HG03060 (cell line): ENCODE data around the gene INPP5J.
"Not testable (repeated sequence)": the region's sequence is repeated elsewhere in the genome, so short reads cannot be mapped to it uniquely, and the experiment has no call there.

ENCODE experiments used
- ATAC-seq: cut with Tn5 transposase; IDR thresholded peaks from one replicate; pipeline ENCODE4 v1.9.1; 2021; ENCODE audit warnings: low read depth, moderate number of reproducible peaks; ENCODE audit not compliant: unreplicated experiment

The INPP5J gene

DNA sequence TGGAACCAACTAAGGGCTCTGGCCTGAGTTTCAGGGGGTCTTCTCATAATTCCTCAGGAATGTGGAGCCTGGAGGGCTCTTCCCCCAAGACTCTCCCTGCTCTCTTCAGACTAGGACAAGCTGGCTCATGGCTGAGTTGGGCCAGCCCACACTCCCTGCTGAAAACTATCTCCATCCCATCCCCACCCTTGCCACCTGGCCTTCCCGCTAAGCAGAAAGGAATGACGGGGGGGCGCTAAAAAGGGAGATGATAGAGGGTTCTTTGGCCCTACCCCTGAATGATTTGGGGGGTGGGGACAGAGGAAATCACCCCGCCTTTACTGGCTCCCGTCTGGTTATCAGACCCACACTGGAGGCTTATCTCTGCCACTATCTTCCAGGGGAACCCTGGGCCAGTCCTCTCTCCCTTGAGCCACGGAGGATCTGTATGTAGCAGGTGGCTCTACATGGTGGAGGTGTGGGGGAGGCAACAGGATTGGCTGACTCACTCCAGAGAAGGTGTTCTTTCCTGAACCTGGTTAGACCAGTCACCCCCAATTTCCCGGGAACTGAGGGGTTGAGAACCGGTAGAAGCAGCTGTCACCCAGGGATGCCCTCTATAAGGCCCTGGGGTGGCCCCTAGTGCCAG is 35.9 kb upstream of the INPP5J start:
- ATAC-seq: no peak

DNA sequence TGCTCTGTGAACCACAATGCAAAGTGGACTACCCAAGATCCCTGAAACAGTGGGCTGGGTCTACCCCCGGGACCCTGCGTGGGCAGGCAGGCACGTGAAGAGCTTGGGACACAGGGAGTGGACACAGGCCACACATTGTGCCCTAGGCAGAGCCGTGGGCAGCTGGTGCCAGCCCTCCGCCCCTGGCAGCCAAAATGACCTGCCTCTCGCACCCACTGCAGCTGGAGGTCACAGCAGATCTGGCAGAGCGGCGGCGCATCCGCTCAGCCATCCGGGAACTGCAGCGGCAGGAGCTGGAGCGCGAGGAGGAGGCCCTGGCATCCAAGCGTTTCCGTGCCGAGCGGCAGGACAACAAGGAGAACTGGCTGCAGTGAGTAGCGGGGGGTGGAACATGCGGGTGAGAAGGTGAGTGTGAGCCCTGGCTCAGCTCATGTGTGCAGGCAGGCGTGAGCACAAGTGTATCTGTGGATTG is 35.0 kb upstream of the INPP5J start:
- no peak for ATAC-seq

DNA sequence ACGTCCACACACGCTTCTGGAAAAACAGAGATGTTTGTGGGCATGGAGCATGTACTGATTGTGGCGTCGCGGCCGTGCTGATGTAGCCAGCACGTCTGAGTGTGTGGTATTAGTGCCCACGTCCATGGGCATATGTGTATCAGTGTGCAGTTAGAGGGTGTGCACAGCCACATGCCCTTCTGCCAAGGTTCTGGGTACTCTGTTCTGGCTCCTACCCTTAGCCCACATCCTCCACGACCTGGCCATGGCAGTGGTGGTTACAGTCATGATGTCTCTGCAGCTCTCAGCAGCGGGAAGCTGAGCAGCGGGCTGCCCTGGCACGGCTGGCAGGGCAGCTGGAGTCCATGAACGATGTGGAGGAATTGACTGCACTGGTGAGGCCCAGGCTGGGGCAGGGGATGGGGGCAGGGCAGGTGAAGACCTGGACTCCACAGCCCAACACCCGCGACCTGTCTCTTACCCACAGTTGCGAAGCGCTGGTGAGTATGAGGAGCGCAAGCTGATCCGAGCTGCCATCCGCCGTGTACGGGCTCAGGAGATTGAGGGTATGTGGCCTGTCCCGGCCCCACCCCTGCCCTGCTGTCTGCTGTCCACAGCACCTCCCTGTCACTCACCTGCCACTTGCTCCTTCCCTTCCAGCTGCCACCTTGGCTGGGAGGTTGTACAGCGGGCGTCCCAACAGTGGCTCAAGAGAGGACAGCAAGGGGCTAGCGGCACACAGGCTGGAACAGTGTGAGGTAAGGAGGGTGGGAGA is 34.4 kb upstream of the INPP5J start:
- no peak for ATAC-seq

DNA sequence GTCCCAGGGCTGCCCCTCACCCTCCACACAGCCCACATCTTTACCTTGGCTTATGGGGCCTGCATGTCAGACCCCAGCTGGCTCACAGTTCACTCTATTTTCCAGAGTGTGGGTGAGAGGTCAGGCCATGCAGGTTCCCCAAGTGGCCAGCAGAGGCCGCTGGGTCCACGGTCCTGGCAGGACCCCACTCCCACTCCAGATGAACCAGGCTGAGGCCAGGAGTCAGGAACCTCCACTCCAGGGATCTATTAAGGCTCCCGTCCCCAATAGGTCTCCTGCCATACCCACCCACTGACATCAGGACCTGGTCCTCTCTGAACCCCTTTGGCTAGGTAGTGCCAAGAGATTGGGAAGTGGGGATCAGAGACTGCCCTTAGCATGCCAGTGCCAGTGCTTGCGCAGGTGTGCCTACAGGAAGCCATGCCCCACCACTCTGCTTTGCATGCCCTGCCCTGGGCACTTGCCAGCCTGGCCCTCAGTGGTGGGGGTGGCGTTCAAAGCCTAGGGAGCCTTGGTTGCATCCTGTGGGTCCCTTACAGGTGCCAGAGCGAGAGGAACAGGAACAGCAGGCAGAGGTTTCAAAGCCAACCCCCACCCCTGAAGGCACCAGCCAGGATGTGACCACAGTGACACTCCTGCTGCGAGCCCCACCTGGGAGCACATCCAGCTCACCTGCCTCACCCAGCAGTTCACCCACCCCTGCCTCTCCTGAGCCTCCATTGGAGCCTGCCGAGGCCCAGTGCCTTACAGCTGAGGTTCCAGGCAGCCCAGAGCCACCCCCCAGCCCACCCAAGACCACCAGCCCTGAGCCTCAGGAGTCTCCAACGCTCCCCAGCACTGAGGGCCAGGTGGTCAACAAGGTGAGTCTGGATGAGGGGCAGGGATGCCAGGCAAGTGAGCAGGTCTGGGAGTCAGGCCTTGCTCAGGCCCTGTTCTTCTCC is 33.3 kb upstream of the INPP5J start:
- no peak for ATAC-seq

DNA sequence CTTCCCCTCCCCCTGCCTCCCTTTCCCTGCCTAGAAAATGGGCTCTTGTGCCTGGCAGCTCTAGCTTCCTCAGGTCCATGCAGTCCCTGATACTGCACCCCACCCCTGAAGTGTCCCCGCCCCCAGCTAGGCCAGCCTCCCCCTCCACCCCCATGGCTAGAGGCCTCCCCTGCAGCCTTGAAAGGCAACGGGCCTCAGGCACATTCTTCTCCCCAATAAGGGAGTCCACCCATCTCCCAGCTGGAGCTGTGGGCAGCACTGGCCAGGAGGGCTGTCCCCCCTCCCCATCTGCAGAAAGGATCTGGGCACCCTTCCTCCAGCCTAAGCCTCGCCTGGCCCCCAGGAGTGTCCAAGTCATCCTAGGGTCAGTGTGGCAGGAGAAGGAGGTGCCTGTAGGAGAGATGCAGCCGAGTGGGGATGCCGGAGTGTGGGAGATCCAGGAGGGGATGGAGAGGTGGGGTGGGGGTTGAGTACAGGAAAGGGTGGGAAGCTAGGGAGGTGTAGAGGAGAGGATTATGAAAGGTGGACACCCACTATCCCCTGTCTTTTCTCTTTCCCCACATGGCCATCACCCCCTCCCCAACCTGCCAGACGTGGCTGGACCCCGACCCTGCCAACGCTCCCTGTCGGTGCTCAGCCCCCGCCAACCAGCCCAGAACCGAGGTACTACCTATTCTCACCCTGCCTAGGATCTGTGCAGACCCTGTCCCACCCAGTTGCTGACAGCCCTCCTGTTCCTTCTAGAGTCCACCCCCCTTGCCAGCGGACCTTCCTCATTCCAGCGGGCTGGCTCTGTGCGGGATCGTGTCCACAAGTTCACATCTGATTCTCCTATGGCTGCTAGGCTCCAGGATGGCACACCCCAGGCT is 32.3 kb upstream of the INPP5J start:
- ATAC-seq: no peak

DNA sequence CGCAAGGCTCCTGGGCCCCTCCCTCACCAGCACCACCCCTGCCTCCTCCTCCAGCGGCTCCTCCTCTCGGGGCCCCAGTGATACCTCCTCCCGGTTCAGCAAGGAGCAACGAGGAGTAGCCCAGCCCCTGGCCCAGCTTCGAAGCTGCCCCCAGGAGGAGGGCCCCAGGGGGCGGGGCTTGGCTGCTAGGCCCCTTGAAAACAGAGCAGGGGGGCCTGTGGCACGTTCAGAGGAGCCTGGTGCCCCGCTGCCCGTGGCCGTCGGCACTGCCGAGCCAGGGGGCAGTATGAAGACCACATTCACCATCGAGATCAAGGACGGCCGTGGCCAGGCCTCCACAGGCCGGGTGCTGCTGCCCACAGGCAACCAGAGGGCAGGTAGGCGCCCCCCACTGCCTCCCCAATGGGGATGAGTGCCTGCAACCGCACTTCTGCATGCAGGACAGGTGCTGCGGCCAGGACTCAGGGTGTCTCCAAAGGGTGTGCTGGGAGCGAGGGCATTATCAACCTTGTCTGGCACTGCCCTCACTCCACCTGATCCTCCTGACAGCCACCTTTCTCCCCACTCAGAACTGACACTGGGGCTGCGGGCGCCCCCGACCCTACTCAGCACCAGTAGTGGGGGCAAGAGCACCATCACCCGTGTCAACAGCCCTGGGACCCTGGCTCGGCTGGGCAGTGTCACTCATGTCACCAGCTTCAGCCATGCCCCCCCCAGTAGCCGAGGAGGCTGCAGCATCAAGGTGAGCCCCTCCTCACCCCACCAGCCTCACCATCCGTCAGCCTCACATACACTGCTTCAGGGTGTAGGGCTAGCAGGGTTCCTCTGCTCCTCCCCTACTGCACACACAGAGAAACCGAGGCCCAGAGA is 31.4 kb upstream of the INPP5J start:
- ATAC-seq: no peak

DNA sequence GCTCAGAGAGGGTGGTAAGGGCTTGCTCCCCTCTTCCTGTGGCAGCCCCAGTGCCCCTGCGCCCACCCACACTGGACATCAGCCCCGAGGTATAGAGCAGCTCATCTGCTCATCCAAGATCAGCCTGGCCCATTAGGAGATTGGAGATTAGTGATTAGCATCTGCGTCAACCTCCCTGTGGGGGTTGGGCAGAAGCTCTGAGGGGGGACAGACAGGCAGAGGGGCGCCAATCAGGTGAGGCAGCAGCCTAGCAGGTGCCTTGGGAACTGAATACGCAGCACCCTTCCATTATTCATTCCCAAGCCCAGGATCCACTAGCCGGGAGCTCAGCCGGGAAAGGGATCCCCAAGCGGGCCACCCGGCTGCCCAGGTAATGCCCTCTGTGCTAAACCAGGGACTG is 30.6 kb upstream of the INPP5J start:
- no peak for ATAC-seq

DNA sequence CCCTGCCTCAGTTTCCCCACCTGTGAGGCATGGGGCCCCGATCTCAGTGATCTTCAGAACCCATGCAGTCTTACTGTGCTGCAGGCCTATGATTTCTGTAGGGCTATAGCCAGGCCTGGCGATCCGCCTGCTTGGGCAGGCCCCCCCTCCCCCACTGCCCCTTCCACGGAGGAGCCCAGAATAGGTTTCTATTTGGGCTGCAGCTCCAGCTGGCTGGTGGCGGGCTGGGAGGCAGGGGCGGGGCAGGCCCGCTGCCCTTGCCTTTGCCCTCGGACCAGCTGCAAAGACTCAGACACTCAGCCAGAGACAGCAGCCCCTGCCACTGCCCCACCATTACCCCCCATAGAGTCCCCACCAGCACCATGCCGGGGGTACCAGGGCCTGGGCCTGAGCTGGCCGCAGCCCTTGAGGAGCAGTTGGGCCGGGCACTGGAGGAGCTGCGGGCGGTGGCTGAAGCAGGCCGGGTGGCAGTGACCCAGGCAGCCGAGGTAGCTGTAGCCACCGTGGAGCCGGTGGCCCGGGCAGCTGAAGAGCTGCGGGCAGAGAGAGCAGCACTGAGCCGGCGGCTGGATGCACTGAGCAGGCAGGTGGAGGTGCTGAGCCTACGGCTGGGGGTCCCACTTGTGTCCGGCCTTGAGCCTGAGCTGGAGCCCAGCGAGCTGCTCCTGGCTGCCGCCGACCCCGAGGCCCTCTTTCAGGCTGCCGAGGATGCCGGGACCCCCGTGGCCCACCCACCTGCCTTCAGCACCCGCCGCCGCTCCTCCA is 29.5 kb upstream of the INPP5J start:
- ATAC-seq: no peak

DNA sequence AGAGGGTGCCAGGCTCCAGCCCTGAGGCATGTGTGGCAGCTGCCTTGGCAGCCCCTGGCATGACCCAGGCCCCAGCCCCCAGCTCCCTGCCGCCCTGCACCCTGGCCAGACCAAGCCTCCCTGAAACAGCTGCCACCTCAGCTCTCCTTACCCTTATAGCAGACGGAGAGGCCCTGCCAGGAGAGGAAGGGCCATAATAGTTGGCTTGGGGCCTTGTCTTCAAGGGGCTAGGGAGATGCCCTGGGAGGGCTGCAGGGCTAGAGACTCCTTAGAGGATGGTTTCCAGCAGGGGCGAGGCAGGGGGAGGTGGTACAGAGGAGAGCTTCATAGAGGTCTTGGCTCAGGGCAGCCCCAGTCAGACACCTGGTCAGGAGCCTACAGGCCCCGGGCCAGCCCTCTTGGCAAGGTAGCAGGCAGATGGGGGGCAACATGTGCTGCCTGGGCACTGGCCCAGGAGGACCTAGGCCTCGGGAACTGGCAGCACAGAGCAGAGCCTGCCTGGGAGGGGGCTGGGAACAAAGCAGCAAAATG is 28.7 kb upstream of the INPP5J start:
- no peak for ATAC-seq

DNA sequence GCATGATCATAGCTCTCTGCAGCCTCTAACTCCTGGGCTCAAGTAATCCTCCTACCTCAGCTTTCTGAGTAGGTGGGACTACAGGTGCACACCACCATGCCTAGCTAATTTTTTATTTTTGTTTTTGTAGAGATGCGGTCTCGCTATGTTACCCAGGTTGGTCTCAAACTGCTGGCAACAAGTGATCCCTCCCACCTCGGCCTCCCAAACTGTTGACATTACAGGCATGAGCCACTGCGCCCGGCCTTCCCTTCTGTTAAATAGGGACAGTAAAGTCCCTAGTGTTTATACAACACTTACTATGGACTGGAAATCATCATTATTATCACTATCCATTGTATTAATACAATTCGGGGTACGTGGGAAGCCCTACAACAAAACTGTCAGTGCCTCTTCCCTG is 28.0 kb upstream of the INPP5J start:
- no peak for ATAC-seq

DNA sequence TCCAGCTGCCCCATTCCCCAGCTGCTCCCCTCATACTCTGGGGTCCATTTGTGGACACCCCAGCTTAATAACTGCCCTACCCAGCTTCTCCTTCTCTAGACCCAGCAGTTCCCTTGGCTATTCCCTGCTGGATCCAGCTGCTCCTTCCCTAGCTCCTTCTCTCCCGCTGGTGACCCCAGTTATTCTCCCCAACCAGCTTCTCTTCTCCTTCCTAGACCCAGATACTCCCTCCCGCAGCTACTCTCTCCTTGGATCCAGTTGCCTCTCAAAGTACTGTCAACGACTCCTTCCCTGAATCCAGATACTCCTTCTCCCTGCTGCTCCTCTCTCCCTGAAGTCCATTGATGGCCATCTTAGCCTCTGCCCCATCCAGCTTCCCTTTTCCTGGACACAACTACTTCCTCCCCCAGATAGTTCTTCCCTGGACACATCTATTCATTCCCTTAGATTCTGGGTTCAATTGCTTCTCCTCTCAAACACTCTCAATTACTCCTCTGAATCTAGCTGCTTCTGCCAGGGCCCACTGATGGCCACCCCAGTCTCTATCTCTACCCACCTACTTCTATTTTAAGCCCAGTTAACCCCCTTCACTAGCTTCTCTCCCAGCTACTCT is 27.0 kb upstream of the INPP5J start:
- ATAC-seq: no peak

DNA sequence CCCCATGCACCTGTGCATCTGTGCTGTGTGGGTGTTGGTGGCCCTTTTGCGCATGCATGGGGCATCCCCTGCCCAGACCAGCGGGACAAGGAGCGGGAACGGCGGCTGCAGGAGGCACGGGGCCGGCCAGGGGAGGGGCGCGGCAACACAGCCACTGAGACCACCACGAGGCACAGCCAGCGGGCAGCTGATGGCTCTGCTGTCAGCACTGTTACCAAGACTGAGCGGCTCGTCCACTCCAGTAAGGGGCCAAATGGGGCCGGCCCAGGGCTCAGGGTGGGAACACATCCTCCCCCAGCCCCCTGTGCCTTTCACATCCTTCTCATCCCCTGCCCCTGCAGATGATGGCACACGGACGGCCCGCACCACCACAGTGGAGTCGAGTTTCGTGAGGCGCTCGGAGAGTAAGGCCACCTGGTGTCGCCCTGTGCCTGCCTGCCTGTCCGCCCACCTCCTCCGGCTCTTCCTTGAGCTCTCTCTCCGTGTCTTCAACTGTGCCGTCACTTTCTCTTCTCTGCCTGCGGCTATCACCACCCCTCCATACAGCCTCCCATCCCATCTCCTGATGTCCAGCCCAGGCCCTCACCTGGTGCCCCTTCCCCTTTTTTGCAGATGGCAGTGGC is 26.0 kb upstream of the INPP5J start:
- ATAC-seq: no peak

DNA sequence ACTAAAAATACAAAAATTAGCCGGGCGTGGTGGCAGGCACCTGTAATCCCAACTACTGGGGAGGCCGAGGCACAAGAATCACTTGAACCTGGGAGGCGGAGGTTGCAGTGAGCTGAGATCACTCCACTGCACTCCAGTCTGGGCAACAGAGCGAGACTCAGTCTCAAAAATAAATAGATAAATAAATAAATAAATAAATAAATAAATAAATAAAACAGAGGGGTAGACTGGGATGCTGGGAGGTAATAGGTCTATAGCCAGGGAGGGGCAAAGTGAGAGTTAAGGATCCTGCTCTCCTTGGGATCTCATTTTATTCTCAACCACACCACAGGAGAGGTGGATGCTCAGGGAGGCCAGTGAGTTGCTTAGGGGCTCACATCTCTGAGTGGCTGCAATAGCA is 25.2 kb upstream of the INPP5J start:
- not testable (repeated sequence) for ATAC-seq

DNA sequence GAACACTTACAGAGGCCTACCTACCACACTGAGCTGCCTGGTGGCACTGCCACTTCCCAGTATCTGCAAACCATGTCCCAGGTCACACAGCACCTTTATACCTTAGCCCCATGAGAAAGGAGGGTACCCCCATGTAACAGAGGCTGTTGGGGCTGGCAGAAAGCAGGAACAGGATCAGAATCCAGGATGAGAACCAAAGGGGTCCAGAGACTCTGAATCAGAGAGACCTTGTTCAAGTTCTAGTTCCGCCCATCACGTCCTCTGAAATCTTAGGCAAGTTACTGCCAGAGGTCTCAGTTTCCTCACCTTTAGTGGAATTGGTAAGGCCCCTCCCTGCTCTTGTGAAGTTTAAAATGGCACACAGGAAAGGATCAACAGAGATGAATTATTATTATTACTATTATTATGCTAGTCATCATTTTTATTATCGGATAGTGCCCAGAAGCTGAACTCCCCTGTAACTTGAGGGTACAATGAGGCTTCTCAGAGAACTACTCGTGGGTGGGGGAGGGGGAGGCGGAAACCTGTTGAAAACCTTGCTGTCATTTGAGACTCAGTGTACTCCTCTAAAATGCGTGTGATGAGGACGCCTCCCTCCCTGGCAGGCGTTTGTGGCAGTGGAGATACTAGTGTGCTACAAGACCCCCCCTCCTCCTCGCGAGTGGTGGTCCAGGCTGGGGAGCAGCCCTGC is 24.7 kb upstream of the INPP5J start:
- ATAC-seq: no peak

DNA sequence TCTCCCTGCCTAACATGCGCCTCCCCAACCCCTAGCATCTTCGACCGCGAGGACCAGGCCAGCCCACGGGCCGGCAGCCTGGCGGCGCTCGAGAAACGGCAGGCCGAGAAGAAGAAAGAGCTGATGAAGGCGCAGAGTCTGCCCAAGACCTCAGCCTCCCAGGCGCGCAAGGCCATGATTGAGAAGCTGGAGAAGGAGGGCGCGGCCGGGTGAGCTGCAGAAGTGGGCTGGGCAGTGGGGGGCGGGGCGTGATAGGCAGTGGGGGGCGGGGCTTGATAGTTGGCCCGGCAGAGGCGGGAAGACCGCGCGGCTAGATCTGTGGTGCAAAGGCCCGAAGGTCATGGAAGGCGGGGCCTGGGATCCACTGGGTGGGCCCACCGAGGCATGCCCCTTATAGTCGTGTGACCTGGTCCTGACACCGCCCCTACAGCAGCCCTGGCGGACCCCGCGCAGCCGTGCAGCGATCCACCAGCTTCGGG is 24.1 kb upstream of the INPP5J start:
- ATAC-seq: no peak

DNA sequence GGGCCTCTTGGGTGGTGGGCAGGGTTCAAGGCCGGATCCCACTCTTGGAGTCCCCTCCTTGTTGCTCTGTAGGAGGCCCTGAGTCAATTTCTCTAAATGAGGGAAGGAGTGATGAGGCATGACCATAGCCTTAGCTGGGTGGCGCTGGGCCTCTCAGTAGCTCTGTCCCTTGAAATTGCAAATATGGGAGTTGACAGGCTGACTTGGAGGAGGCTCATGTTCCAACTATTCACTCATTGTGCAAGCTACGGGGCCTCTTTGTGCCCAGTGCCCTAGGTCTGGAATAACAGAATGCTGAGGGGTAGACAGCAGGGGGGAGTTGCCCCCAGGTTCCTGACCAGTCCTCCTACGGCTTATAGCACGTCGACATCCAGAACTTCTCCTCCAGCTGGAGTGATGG is 23.4 kb upstream of the INPP5J start:
- no peak for ATAC-seq
